ENCODE measurements around the gene PLA2G4E. TPM values are rescaled to one million over a fixed set of nuclear protein-coding genes. Genes with fewer than 3 reads are reported as not detected.

PLA2G4E gene
- total RNA-seq, 1 experiment from 2014 or later: not detected

- H3K4me3 ChIP-seq (ENCODE audit: low read depth in 2 of 2, low read length in 2 of 2): no peak overlapping the region
- H3K9me3 ChIP-seq (ENCODE audit: control insufficient read depth, insufficient read depth, low read depth, low read length): peaks cover 3% of the 10 kb centered on the region; the same call in 1 of the 2 replicates
- POLR2A ChIA-PET: no interaction called here
- no peak overlapping the region for H3K27ac ChIP-seq (ENCODE audit: low read length)
- H3K36me3 ChIP-seq (ENCODE audit: control insufficient read depth, insufficient read depth, low read length): no peaks in the 10 kb centered on the region
- TF ChIP-seq TCF7L2 (IDR thresholded peaks at IDR 0.05; ENCODE audit: low read depth, low read length): no peak
- TF ChIP-seq POLR2AphosphoS5 (IDR thresholded peaks at IDR 0.05; ENCODE audit: low read depth, low read length): no peak
- TF ChIP-seq REST (IDR thresholded peaks at IDR 0.05; ENCODE audit: insufficient read depth in 1 of 2, low read depth in 2 of 2, low read length in 1 of 2): no peak
- TF ChIP-seq SIN3A (IDR thresholded peaks at IDR 0.05; ENCODE audit: borderline replicate concordance, insufficient read depth, low read depth, low read length): no peak
- no peak for TF ChIP-seq CTCF (IDR thresholded peaks at IDR 0.05)
- in situ Hi-C loops (cut with HindIII; ENCODE audit: low pct_unique_long_range_greater_than_20kb, low sequenced_read_pairs) (no loop called here), intact Hi-C loops (cut with micrococcal nuclease; ENCODE audit: unreplicated experiment) (no loop called here)
- H3K27me3 ChIP-seq (ENCODE audit: control insufficient read depth, insufficient read depth, low read length): no peaks in the 10 kb centered on the region
- no peak for DNase-seq (ENCODE audit: low read depth, low spot score)
- BruUV-seq (replicated peaks): no TSS peak
- CTCF ChIA-PET: no interaction called here
- no peak for ATAC-seq
- no peaks in the 10 kb centered on the region for H3K4me1 ChIP-seq (ENCODE audit: control insufficient read depth, insufficient read depth, low read length)
These were observed 3.9 kb downstream of the PLA2G4E start for GRCh38 chr15:42016971-42017370.

- in situ Hi-C loops (cut with HindIII; ENCODE audit: low pct_unique_long_range_greater_than_20kb, low sequenced_read_pairs) (no loop called here), intact Hi-C loops (cut with micrococcal nuclease; ENCODE audit: unreplicated experiment) (no loop called here)
- Histone ChIP-seq H3K4me1 (ENCODE audit: control insufficient read depth, insufficient read depth, low read length) (no peaks in the 10 kb centered on the region), H3K27me3 (ENCODE audit: control insufficient read depth, insufficient read depth, low read length) (no peaks in the 10 kb centered on the region), H3K4me3 (ENCODE audit: low read depth in 2 of 2, low read length in 2 of 2) (no peak overlapping the region), H3K9me3 (ENCODE audit: control insufficient read depth, insufficient read depth, low read depth, low read length) (no peaks in the 10 kb centered on the region), H3K27ac (ENCODE audit: low read length) (no peak overlapping the region), H3K36me3 (ENCODE audit: control insufficient read depth, insufficient read depth, low read length) (no peaks in the 10 kb centered on the region)
- ATAC-seq: no peak
- no TSS peak for BruUV-seq (replicated peaks)
- POLR2A ChIA-PET: no interaction called here
- no peak for DNase-seq (ENCODE audit: low read depth, low spot score)
- CTCF ChIA-PET: no interaction called here
- TF ChIP-seq TCF7L2 (IDR thresholded peaks at IDR 0.05; ENCODE audit: low read depth, low read length) (no peak), REST (IDR thresholded peaks at IDR 0.05; ENCODE audit: insufficient read depth in 1 of 2, low read depth in 2 of 2, low read length in 1 of 2) (no peak), CTCF (IDR thresholded peaks at IDR 0.05) (no peak), SIN3A (IDR thresholded peaks at IDR 0.05; ENCODE audit: borderline replicate concordance, insufficient read depth, low read depth, low read length) (no peak), POLR2AphosphoS5 (IDR thresholded peaks at IDR 0.05; ENCODE audit: low read depth, low read length) (no peak)
These were observed 6.4 kb downstream of the PLA2G4E start for GRCh38 chr15:42014406-42014805.
